ENCODE data around the gene CDKN2A. TPM values are rescaled to one million over a fixed set of nuclear protein-coding genes. Genes with fewer than 3 reads are reported as not detected.

The CDKN2A gene
- total and polyA plus RNA-seq, 2 donors (not counting 1 experiment from before 2014, with no cell fraction given), result 6.4 to 11.7 TPM

- peak overlapping the region; percentile 86 for H3K4me3 Mint-ChIP-seq
- peaks cover 0 to 53% (median 48%) of the 10 kb centered on the region in 4 experiments for H3K27me3 ChIP-seq (replicated peaks in 1 of 4; ENCODE audit: control extremely low read depth in 1 of 4, control insufficient read depth in 3 of 4, insufficient read depth in 4 of 4, low read length in 3 of 4)
- peaks cover 39% of the 10 kb centered on the region for H3K27me3 Mint-ChIP-seq
Observed at GRCh38 chr9:22008384-22008716, 14.2 kb upstream of the CDKN2A start.

More at GRCh38 chr9:22008384-22008716, 14.2 kb upstream of the CDKN2A start:
- H4K20me1 ChIP-seq (ENCODE audit: control insufficient read depth, insufficient read depth, low read length, poor library complexity, severe bottlenecking), result peaks cover 8% of the 10 kb centered on the region
- TF ChIP-seq CTCF (IDR thresholded peaks at IDR 0.05) (no peak), EZH2 (IDR thresholded peaks at IDR 0.05; ENCODE audit: borderline replicate concordance, insufficient read depth, low read depth, low read length, poor library complexity, severe bottlenecking) (no peak)
- peaks cover 30 to 41% of the 10 kb centered on the region in 2 donors for H3K4me1 ChIP-seq (ENCODE audit: control insufficient read depth in 2 of 2, insufficient read depth in 2 of 2, low read length in 2 of 2)
- peaks cover 0 to 16% (median 0%) of the 10 kb centered on the region in 3 donors for H3K9me3 ChIP-seq (ENCODE audit: control extremely low read depth in 1 of 3, control insufficient read depth in 2 of 3, insufficient read depth in 1 of 3, low read length in 2 of 3)
- H3K4me2 ChIP-seq (replicated peaks; ENCODE audit: low read depth, low read length, poor library complexity, severe bottlenecking), result peak overlapping the region; percentile 96
- peak overlapping the region; percentile 86 for H2AFZ ChIP-seq (ENCODE audit: insufficient read depth, low read depth, low read length, poor library complexity, severe bottlenecking)
- no peak overlapping the region for H3K27ac Mint-ChIP-seq
- ChIA-PET POLR2A (interaction anchor here (1.5 kb wide), 1 partner anchor 14 kb away, joined by 7 read pairs; the partner anchor contains the start of genes CDKN2A and CDKN2B-AS1), CTCF (interaction anchor here (0.6 to 6.0 kb wide), 39 partner anchors 10 to 978 kb away, joined by 3 to 105 read pairs (median 6); partner anchors contain the start of genes CDKN2A, CDKN2B-AS1 and MTAP)
- no peak for DNase-seq
- H3K4me1 Mint-ChIP-seq, result peaks cover 34% of the 10 kb centered on the region
- whole genome bisulfite sequencing (ENCODE audit: insufficient coverage), result 4% methylated on average over 6 of the region's 8 CpGs
- H3K27ac ChIP-seq (ENCODE audit: low read length in 2 of 2), result no peak overlapping the region
- H3K4me3 ChIP-seq (ENCODE audit: control extremely low read depth in 1 of 5, extremely low read depth in 1 of 5, insufficient read depth in 1 of 5, low read depth in 2 of 5, low read length in 4 of 5), result peak overlapping the region; percentile 25 to 78 (median 69)
- intact Hi-C loops (cut with micrococcal nuclease), result loop anchor here (1.0 to 2.0 kb wide), 3 partner anchors 13 to 444 kb away; no protein-coding TSS in a partner anchor
- no peaks in the 10 kb centered on the region for H3K36me3 ChIP-seq (replicated peaks in 1 of 2; ENCODE audit: control extremely low read depth in 1 of 2, control insufficient read depth in 1 of 2, extremely low read depth in 1 of 2, insufficient read depth in 2 of 2, low read length in 1 of 2)
- no peak for ATAC-seq (ENCODE audit: low read depth)
- H3K9ac ChIP-seq (ENCODE audit: low read length), result peak overlapping the region; percentile 83
- no peaks in the 10 kb centered on the region for H3K9me3 Mint-ChIP-seq (ENCODE audit: insufficient read depth)
- no peaks in the 10 kb centered on the region for H3K79me2 ChIP-seq (ENCODE audit: control insufficient read depth, insufficient read depth, low read length)
